AG09309 (cell line): ENCODE measurements around the gene SH2D6.

Experiments
- DNase-seq: peaks from one replicate; pipeline ENCODE4 v3.0.0-alpha.2; 2010; ENCODE audit warnings: low read depth
- H3K4me3 ChIP-seq: 2 replicates; pipeline ENCODE4 v1.5.1; 2011; ENCODE audit warnings: mild to moderate bottlenecking, low read depth, low read length, moderate library complexity; ENCODE audit not compliant: control insufficient read depth
- CTCF ChIP-seq: IDR thresholded peaks from 2 replicates; pipeline ENCODE4 v1.5.1; 2011; ENCODE audit warnings: mild to moderate bottlenecking, low read depth, low read length, inconsistent platforms; ENCODE audit not compliant: insufficient read depth, control insufficient read depth; ENCODE audit errors: missing control alignments

SH2D6 gene

GRCh38 chr2:85422072-85422457, 3.6 kb downstream of the SH2D6 start:
- no peak for DNase-seq
- no peak for TF ChIP-seq CTCF
- no peak overlapping the region for H3K4me3 ChIP-seq

GRCh38 chr2:85423525-85423924, 5.0 kb downstream of the SH2D6 start:
- no peak for DNase-seq
- H3K4me3 ChIP-seq = no peak overlapping the region
- no peak for TF ChIP-seq CTCF

- no peak overlapping the region for H3K4me3 ChIP-seq
- TF ChIP-seq CTCF = no peak
- DNase-seq = no peak
Measured at GRCh38 chr2:85425588-85425987, 7.1 kb downstream of the SH2D6 start.

GRCh38 chr2:85427300-85427835, 8.9 kb downstream of the SH2D6 start:
- DNase-seq = no peak
- TF ChIP-seq CTCF = no peak
- H3K4me3 ChIP-seq = no peak overlapping the region

- TF ChIP-seq CTCF = no peak
- no peak overlapping the region for H3K4me3 ChIP-seq
- DNase-seq = no peak
Measured at GRCh38 chr2:85428343-85428881, 9.9 kb downstream of the SH2D6 start.

- no peak for DNase-seq
- no peak overlapping the region for H3K4me3 ChIP-seq
- TF ChIP-seq CTCF = no peak
Measured at GRCh38 chr2:85429213-85429923, 10.9 kb downstream of the SH2D6 start.
